ENCODE results near the gene PRDM16. TPM values are rescaled to one million over a fixed set of nuclear protein-coding genes. Genes with fewer than 3 reads are reported as not detected.

PRDM16 gene
- total RNA-seq, 1 experiment from 2014 or later = 0.09 TPM

GRCh38 chr1:3221112-3222041 lies 152.4 kb downstream of the PRDM16 start:
- Mint-ChIP-seq H3K27me3 (ENCODE audit: unreplicated experiment) (peaks cover 72% of the 10 kb centered on the region), H3K36me3 (ENCODE audit: insufficient read depth, unreplicated experiment) (no peaks in the 10 kb centered on the region), H3K27ac (ENCODE audit: unreplicated experiment) (no peak overlapping the region), H3K9me3 (ENCODE audit: low read depth, unreplicated experiment) (no peaks in the 10 kb centered on the region), H3K4me3 (ENCODE audit: low read depth, unreplicated experiment) (no peak overlapping the region), H3K4me1 (ENCODE audit: low read depth, unreplicated experiment) (no peaks in the 10 kb centered on the region)
- BruUV-seq (replicated peaks) = no TSS peak
- intact Hi-C loops (cut with micrococcal nuclease; ENCODE audit: unreplicated experiment) = no loop called here
- CTCF ChIA-PET = no interaction called here
- TF ChIP-seq, protein P1, sequence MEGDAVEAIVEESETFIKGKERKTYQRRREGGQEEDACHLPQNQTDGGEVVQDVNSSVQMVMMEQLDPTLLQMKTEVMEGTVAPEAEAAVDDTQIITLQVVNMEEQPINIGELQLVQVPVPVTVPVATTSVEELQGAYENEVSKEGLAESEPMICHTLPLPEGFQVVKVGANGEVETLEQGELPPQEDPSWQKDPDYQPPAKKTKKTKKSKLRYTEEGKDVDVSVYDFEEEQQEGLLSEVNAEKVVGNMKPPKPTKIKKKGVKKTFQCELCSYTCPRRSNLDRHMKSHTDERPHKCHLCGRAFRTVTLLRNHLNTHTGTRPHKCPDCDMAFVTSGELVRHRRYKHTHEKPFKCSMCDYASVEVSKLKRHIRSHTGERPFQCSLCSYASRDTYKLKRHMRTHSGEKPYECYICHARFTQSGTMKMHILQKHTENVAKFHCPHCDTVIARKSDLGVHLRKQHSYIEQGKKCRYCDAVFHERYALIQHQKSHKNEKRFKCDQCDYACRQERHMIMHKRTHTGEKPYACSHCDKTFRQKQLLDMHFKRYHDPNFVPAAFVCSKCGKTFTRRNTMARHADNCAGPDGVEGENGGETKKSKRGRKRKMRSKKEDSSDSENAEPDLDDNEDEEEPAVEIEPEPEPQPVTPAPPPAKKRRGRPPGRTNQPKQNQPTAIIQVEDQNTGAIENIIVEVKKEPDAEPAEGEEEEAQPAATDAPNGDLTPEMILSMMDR (IDR thresholded peaks at IDR 0.05; ENCODE audit: unreplicated experiment) = no peak
- DNase-seq = no peak

GRCh38 chr1:3222042-3222692 lies 153.2 kb downstream of the PRDM16 start:
- Mint-ChIP-seq H3K9me3 (ENCODE audit: low read depth, unreplicated experiment) (no peaks in the 10 kb centered on the region), H3K4me1 (ENCODE audit: low read depth, unreplicated experiment) (no peaks in the 10 kb centered on the region), H3K27me3 (ENCODE audit: unreplicated experiment) (peaks cover 74% of the 10 kb centered on the region), H3K36me3 (ENCODE audit: insufficient read depth, unreplicated experiment) (no peaks in the 10 kb centered on the region), H3K27ac (ENCODE audit: unreplicated experiment) (no peak overlapping the region), H3K4me3 (ENCODE audit: low read depth, unreplicated experiment) (no peak overlapping the region)
- CTCF ChIA-PET = interaction anchor here (0.6 kb wide), 1 partner anchor 99 kb away, joined by 5 read pairs; no protein-coding TSS in a partner anchor
- TF ChIP-seq, protein P1 (IDR thresholded peaks at IDR 0.05; ENCODE audit: unreplicated experiment) = no peak
- no peak for DNase-seq
- intact Hi-C loops (cut with micrococcal nuclease; ENCODE audit: unreplicated experiment) = no loop called here
- no TSS peak for BruUV-seq (replicated peaks)

- H3K36me3 Mint-ChIP-seq (ENCODE audit: insufficient read depth, unreplicated experiment) = no peaks in the 10 kb centered on the region
- no TSS peak for BruUV-seq (replicated peaks)
- CTCF ChIA-PET = no interaction called here
- H3K27ac Mint-ChIP-seq (ENCODE audit: unreplicated experiment) = no peak overlapping the region
- no peaks in the 10 kb centered on the region for H3K9me3 Mint-ChIP-seq (ENCODE audit: low read depth, unreplicated experiment)
- H3K4me1 Mint-ChIP-seq (ENCODE audit: low read depth, unreplicated experiment) = no peaks in the 10 kb centered on the region
- no peak for DNase-seq
- intact Hi-C loops (cut with micrococcal nuclease; ENCODE audit: unreplicated experiment) = no loop called here
- H3K27me3 Mint-ChIP-seq (ENCODE audit: unreplicated experiment) = peaks cover 61% of the 10 kb centered on the region
- TF ChIP-seq, protein P1 (IDR thresholded peaks at IDR 0.05; ENCODE audit: unreplicated experiment) = no peak
- H3K4me3 Mint-ChIP-seq (ENCODE audit: low read depth, unreplicated experiment) = no peak overlapping the region
Measured at GRCh38 chr1:3225661-3226060, 156.7 kb downstream of the PRDM16 start.

GRCh38 chr1:3226191-3226590 lies 157.2 kb downstream of the PRDM16 start:
- intact Hi-C loops (cut with micrococcal nuclease; ENCODE audit: unreplicated experiment) = no loop called here
- BruUV-seq (replicated peaks) = no TSS peak
- H3K27me3 Mint-ChIP-seq (ENCODE audit: unreplicated experiment) = peaks cover 60% of the 10 kb centered on the region
- CTCF ChIA-PET = no interaction called here
- DNase-seq = no peak
- H3K36me3 Mint-ChIP-seq (ENCODE audit: insufficient read depth, unreplicated experiment) = no peaks in the 10 kb centered on the region
- H3K4me1 Mint-ChIP-seq (ENCODE audit: low read depth, unreplicated experiment) = no peaks in the 10 kb centered on the region
- TF ChIP-seq, protein P1 (IDR thresholded peaks at IDR 0.05; ENCODE audit: unreplicated experiment) = no peak
- no peak overlapping the region for H3K4me3 Mint-ChIP-seq (ENCODE audit: low read depth, unreplicated experiment)
- no peaks in the 10 kb centered on the region for H3K9me3 Mint-ChIP-seq (ENCODE audit: low read depth, unreplicated experiment)
- no peak overlapping the region for H3K27ac Mint-ChIP-seq (ENCODE audit: unreplicated experiment)
